A549 (cell line): ENCODE measurements around the gene TGFBR2. TPM values are rescaled to one million over a fixed set of nuclear protein-coding genes. Genes with fewer than 3 reads are reported as not detected.

Experiments used
- ATAC-seq, 2 experiments: fragments of 200-7000 bp in 1 of 2; fragments of >200 bp in 1 of 2; cut with Nextera tagmentation in 1 of 2; cut with Tn5 transposase in 1 of 2; 3 replicates each; pipeline versions ENCODE4 v1.8.0 to v1.9.1; 2018 to 2020; ENCODE audit warnings: mild to moderate bottlenecking in 1 of 2, moderate library complexity in 1 of 2
- CTCF ChIA-PET: fragments of 300-600 bp; sonication (Branson Sonifier 250); formaldehyde crosslinking; extraction: SDS; loops from one replicate; lab custom pipeline; 2021; ENCODE audit warnings: antibody characterized with exemption, inconsistent platforms; lab: Yijun Ruan, JAX
- POLR2A ChIA-PET: fragments of 350-600 bp; formaldehyde crosslinking; extraction: SDS; loops from one replicate; lab custom pipeline; 2021; ENCODE audit warnings: antibody characterized with exemption, inconsistent platforms; lab: Yijun Ruan, JAX
- DNase-seq, 2 experiments: peaks; one replicate each; pipeline versions ENCODE4 v3.0.0 to v3.0.0-alpha.2; 2011 to 2016; ENCODE audit warnings: low read depth in 1 of 2, low spot score in 1 of 2
- FAIRE-seq: peaks from 2 replicates; lab custom pipeline; 2011; peaks lifted over from hg19 to GRCh38; lab: Jason Lieb, UNC
- H3K27ac ChIP-seq, 2 experiments: fragments of >200 bp; sonication (Bioruptor Twin); formaldehyde crosslinking; 3 replicates each; pipeline ENCODE4 v1.5.1; 2016 to 2017
- H3K4me1 ChIP-seq: fragments of >200 bp; sonication (Bioruptor Twin); formaldehyde crosslinking; 3 replicates; pipeline ENCODE4 v1.6.1; 2016
- H3K4me2 ChIP-seq: fragments of >200 bp; sonication (Bioruptor Twin); formaldehyde crosslinking; 3 replicates; pipeline ENCODE4 v1.6.1; 2016
- H3K4me3 ChIP-seq: fragments of >200 bp; sonication (Bioruptor Twin); formaldehyde crosslinking; 3 replicates; pipeline ENCODE4 v1.5.1; 2016
- H3K9me3 ChIP-seq: fragments of >200 bp; sonication (Bioruptor Twin); formaldehyde crosslinking; 3 replicates; pipeline ENCODE4 v1.6.1; 2016
- BHLHE40 ChIP-seq: IDR thresholded peaks from 2 replicates; pipeline ENCODE4 v1.6.1; 2012; ENCODE audit warnings: low read depth, low read length, inconsistent platforms
- CBX8 ChIP-seq: fragments of 200-600 bp; sonication (generic); IDR thresholded peaks from 2 replicates; pipeline ENCODE4 v1.6.1; 2016
- CEBPB ChIP-seq, 2 experiments: fragments of >200 bp in 1 of 2; sonication (Bioruptor Twin) in 1 of 2; formaldehyde crosslinking in 1 of 2; IDR thresholded peaks; 2 replicates each; pipeline ENCODE4 v1.6.1; 2012 to 2016
- CHD2 ChIP-seq: fragments of 150-350 bp; IDR thresholded peaks from 2 replicates; pipeline ENCODE4 v1.6.1; 2014; ENCODE audit warnings: low read length; ENCODE audit not compliant: partially characterized antibody
- CHD4 ChIP-seq: fragments of 200-600 bp; sonication (generic); IDR thresholded peaks from 2 replicates; pipeline ENCODE4 v1.6.1; 2016; ENCODE audit warnings: antibody characterized with exemption, mild to moderate bottlenecking, borderline replicate concordance
- EHMT2 ChIP-seq: fragments of 200-600 bp; sonication (generic); IDR thresholded peaks from 2 replicates; pipeline ENCODE4 v1.6.1; 2016; ENCODE audit warnings: antibody characterized with exemption, low read depth, mild to moderate bottlenecking, moderate library complexity
- EP300 ChIP-seq, 2 experiments: fragments of >200 bp; sonication (Bioruptor Twin); formaldehyde crosslinking; IDR thresholded peaks; 2 replicates in 1 of 2; 3 replicates in 1 of 2; pipeline ENCODE4 v1.6.1; 2016 to 2017
- FOSL2 ChIP-seq, 2 experiments: fragments of 450-650 bp in 1 of 2; fragments of >200 bp in 1 of 2; sonication (Bioruptor Twin) in 1 of 2; formaldehyde crosslinking; IDR thresholded peaks; 2 replicates each; pipeline versions ENCODE4 v1.5.0 to v1.6.1; 2016 to 2020; ENCODE audit warnings: mild to moderate bottlenecking in 1 of 2, moderate library complexity in 1 of 2
- GATA3 ChIP-seq: IDR thresholded peaks from 2 replicates; pipeline ENCODE4 v1.6.1; 2012; ENCODE audit warnings: borderline replicate concordance
- HEYL ChIP-seq: fragments of 250-450 bp; sonication (Bioruptor Pico); IDR thresholded peaks from 2 replicates; pipeline ENCODE4 v1.8.0; 2021; ENCODE audit warnings: mild to moderate bottlenecking, moderate library complexity
- HMGXB4 ChIP-seq: fragments of 250-450 bp; sonication (Bioruptor Pico); IDR thresholded peaks from 2 replicates; pipeline ENCODE4 v1.5.0; 2021; ENCODE audit warnings: mild to moderate bottlenecking, moderate library complexity, borderline replicate concordance
- HOXA7 ChIP-seq: fragments of 250-450 bp; sonication (Bioruptor Pico); IDR thresholded peaks from 2 replicates; pipeline ENCODE4 v1.5.0; 2020; ENCODE audit warnings: mild to moderate bottlenecking, moderate library complexity
- JUNB ChIP-seq: fragments of >200 bp; sonication (Bioruptor Twin); formaldehyde crosslinking; IDR thresholded peaks from 2 replicates; pipeline ENCODE4 v1.6.1; 2016
- KDM5A ChIP-seq: fragments of 200-600 bp; sonication (generic); IDR thresholded peaks from 2 replicates; pipeline ENCODE4 v1.6.1; 2016; ENCODE audit warnings: antibody characterized with exemption, mild to moderate bottlenecking
- MAZ ChIP-seq: fragments of 150-350 bp; IDR thresholded peaks from 2 replicates; pipeline ENCODE4 v1.6.1; 2014; ENCODE audit warnings: antibody characterized with exemption, low read depth, low read length, borderline replicate concordance
- MYC ChIP-seq: IDR thresholded peaks from 2 replicates; pipeline ENCODE4 v1.6.1; 2012; ENCODE audit warnings: mild to moderate bottlenecking, inconsistent platforms, low read length, improper control_type of control experiment, borderline replicate concordance
- NFE2L2 ChIP-seq: fragments of 150-350 bp; conservative IDR thresholded peaks from 2 replicates; pipeline ENCODE4 v1.6.1; 2014; ENCODE audit warnings: low read length
- NPAS2 ChIP-seq: fragments of 250-450 bp; sonication (Bioruptor Pico); IDR thresholded peaks from 2 replicates; pipeline ENCODE4 v1.8.0; 2022; ENCODE audit warnings: mild to moderate bottlenecking, moderate library complexity, borderline replicate concordance
- NR3C1 ChIP-seq: fragments of >200 bp; sonication (Bioruptor Twin); formaldehyde crosslinking; IDR thresholded peaks from 3 replicates; pipeline ENCODE4 v1.6.1; 2017
- PHF8 ChIP-seq: fragments of 200-600 bp; sonication (generic); IDR thresholded peaks from 2 replicates; pipeline ENCODE4 v1.6.1; 2016; ENCODE audit warnings: low read depth, mild to moderate bottlenecking, antibody characterized with exemption, moderate library complexity, borderline replicate concordance
- POLR2A ChIP-seq: IDR thresholded peaks from 2 replicates; pipeline ENCODE4 v1.6.1; 2012; ENCODE audit warnings: mild to moderate bottlenecking, low read length
- RAD21 ChIP-seq, 2 experiments: fragments of >200 bp in 1 of 2; sonication (Bioruptor Twin) in 1 of 2; formaldehyde crosslinking in 1 of 2; IDR thresholded peaks in 1 of 2; conservative IDR thresholded peaks in 1 of 2; 2 replicates in 1 of 2; 3 replicates in 1 of 2; pipeline ENCODE4 v1.6.1; 2012 to 2018; ENCODE audit warnings: inconsistent platforms in 1 of 2
- RFX5 ChIP-seq: fragments of 450-650 bp; IDR thresholded peaks from 2 replicates; pipeline ENCODE4 v1.7.1; 2014; ENCODE audit warnings: antibody characterized with exemption, mild to moderate bottlenecking, moderate library complexity
- SMC3 ChIP-seq: fragments of >200 bp; sonication (Bioruptor Twin); formaldehyde crosslinking; IDR thresholded peaks from 3 replicates; pipeline ENCODE4 v1.6.1; 2018; ENCODE audit warnings: inconsistent platforms
- TFCP2L1 ChIP-seq: fragments of 250-450 bp; sonication (Bioruptor Pico); IDR thresholded peaks from 2 replicates; pipeline ENCODE4 v1.5.0; 2021; ENCODE audit warnings: mild to moderate bottlenecking
- ZFP36 ChIP-seq: fragments of 450-650 bp; IDR thresholded peaks from 2 replicates; pipeline ENCODE4 v1.6.1; 2014; ENCODE audit warnings: borderline replicate concordance; ENCODE audit not compliant: partially characterized antibody
- ZNF302 ChIP-seq: fragments of 250-450 bp; sonication (Bioruptor Pico); IDR thresholded peaks from 2 replicates; pipeline ENCODE4 v1.9.0; 2021; ENCODE audit warnings: inconsistent platforms, mild to moderate bottlenecking, moderate library complexity
- ZSCAN20 ChIP-seq: fragments of 250-450 bp; sonication (Bioruptor Pico); IDR thresholded peaks from 2 replicates; pipeline ENCODE4 v1.8.0; 2022; ENCODE audit warnings: mild to moderate bottlenecking, moderate library complexity
- WGBS: methylation state at CpG from one replicate; pipeline ENCODE4 v1.1.6; 2017; ENCODE audit errors: missing lambda C conversion rate; 5-methylcytosine and 5-hydroxymethylcytosine counted together
- polyA plus RNA-seq, 4 experiments: library from polyadenylated mRNA; depleted of rRNA in 3 of 4; stranded (reverse); fragments of >200 nt; fragmentation: RNase III in 1 of 4; extraction: RNeasy Plus Mini Kit Qiagen cat#74134 plus additional on column Dnase treatment in 1 of 4; gene quantifications; 2 replicates in 3 of 4; 3 replicates in 1 of 4; pipeline ENCODE4 v1.2.3, GENCODE V29; 2011 to 2017
- TF ChIP-seq, protein P1 (sequence below): fragments of >200 bp; sonication (Bioruptor Twin); formaldehyde crosslinking; IDR thresholded peaks from 3 replicates; pipeline ENCODE4 v1.5.1; 2016
- TF ChIP-seq, protein P2 (sequence below): fragments of 250-450 bp; sonication (Bioruptor Pico); IDR thresholded peaks from 2 replicates; pipeline ENCODE4 v1.5.0; 2020; ENCODE audit warnings: low read depth, mild to moderate bottlenecking, moderate library complexity

TGFBR2 gene
- polyA plus RNA-seq, 2 of the 4 experiments (the other 2 are of a cell fraction), result 48.5 to 97.4 TPM

DNA sequence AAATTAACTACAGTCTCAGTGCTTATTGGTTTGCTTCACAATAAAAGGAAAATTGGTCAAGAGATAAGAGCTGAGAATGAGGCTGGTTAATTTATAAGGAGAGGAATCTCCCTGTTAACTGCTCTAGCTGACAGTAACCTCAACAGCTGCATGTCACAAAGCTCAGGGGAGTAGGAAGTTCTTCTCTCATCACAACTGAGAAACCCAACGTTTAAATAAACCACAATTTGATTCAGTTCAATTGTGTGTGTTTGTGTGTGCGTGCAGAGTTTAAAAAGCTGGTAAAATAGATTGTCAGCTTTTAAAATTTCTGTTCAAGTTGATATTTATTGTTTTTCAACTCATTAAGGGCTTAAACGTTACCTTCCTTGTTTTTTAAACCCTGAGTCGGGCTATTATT is 3.5 kb upstream of the TGFBR2 start:
- no peak for ATAC-seq
- H3K4me3 ChIP-seq, result no peak overlapping the region
- no peak for FAIRE-seq
- H3K4me2 ChIP-seq, result no peak overlapping the region
- H3K27ac ChIP-seq, result peak overlapping the region; percentile 31 to 68; a peak in 5 of 6 replicates
- H3K9me3 ChIP-seq, result no peaks in the 10 kb centered on the region; the same call in 2 of the 3 replicates
- TF ChIP-seq BHLHE40 (no peak), HEYL (CRISPR knock-in tag) (no peak), RFX5 (no peak), TFCP2L1 (CRISPR knock-in tag) (no peak), EHMT2 (no peak), GATA3 (no peak), HOXA7 (CRISPR knock-in tag) (no peak), NR3C1 (no peak), MAZ (no peak), PHF8 (no peak), NPAS2 (CRISPR knock-in tag) (no peak), ZNF302 (CRISPR knock-in tag) (no peak), JUNB (no peak)
- CTCF ChIA-PET, result interaction anchor here (1.5 kb wide), 1 partner anchor 371 kb away, joined by 3 read pairs; no protein-coding TSS in a partner anchor
- POLR2A ChIA-PET, result no interaction called here
- peaks cover 30% of the 10 kb centered on the region for H3K4me1 ChIP-seq
- WGBS, result 89% methylated on average over 4 of the region's 4 CpGs
- no peak for DNase-seq

GRCh38 chr3:30604093-30604492 is 2.3 kb upstream of the TGFBR2 start:
- H3K4me2 ChIP-seq, result no peak overlapping the region
- DNase-seq (no peak), FAIRE-seq (no peak), ATAC-seq (no peak)
- H3K4me3 ChIP-seq, result no peak overlapping the region
- peaks cover 30% of the 10 kb centered on the region for H3K4me1 ChIP-seq
- no peaks in the 10 kb centered on the region; the same call in 2 of the 3 replicates for H3K9me3 ChIP-seq
- TF ChIP-seq ZSCAN20 (CRISPR knock-in tag), result no peak
- TF ChIP-seq MAZ, result no peak
- TF ChIP-seq HEYL (CRISPR knock-in tag), result no peak
- TF ChIP-seq TFCP2L1 (CRISPR knock-in tag), result no peak
- no peak for TF ChIP-seq PHF8
- no peak for TF ChIP-seq SMC3
- TF ChIP-seq CBX8, result no peak
- TF ChIP-seq ZFP36, result no peak
- TF ChIP-seq NFE2L2, result no peak
- no peak for TF ChIP-seq FOSL2 (IDR thresholded peaks at IDR 0.05)
- no peak for TF ChIP-seq FOSL2 (CRISPR knock-in tag; IDR thresholded peaks at IDR 0.05)
- TF ChIP-seq, protein P1, sequence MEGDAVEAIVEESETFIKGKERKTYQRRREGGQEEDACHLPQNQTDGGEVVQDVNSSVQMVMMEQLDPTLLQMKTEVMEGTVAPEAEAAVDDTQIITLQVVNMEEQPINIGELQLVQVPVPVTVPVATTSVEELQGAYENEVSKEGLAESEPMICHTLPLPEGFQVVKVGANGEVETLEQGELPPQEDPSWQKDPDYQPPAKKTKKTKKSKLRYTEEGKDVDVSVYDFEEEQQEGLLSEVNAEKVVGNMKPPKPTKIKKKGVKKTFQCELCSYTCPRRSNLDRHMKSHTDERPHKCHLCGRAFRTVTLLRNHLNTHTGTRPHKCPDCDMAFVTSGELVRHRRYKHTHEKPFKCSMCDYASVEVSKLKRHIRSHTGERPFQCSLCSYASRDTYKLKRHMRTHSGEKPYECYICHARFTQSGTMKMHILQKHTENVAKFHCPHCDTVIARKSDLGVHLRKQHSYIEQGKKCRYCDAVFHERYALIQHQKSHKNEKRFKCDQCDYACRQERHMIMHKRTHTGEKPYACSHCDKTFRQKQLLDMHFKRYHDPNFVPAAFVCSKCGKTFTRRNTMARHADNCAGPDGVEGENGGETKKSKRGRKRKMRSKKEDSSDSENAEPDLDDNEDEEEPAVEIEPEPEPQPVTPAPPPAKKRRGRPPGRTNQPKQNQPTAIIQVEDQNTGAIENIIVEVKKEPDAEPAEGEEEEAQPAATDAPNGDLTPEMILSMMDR, result no peak
- ChIA-PET CTCF (interaction anchor here (1.5 kb wide), 1 partner anchor 372 kb away, joined by 3 read pairs; no protein-coding TSS in a partner anchor), POLR2A (no interaction called here)
- peak overlapping the region in 1 of 2 experiments; percentile 15; a peak in 2 of 6 replicates for H3K27ac ChIP-seq
- WGBS, result 92% methylated on average over 3 of the region's 3 CpGs

GRCh38 chr3:30604558-30604957 is 1.8 kb upstream of the TGFBR2 start:
- Histone ChIP-seq H3K27ac (peak overlapping the region; percentile 97 to 99), H3K4me1 (peaks cover 33% of the 10 kb centered on the region), H3K4me2 (no peak overlapping the region), H3K4me3 (no peak overlapping the region), H3K9me3 (no peaks in the 10 kb centered on the region; the same call in 2 of the 3 replicates)
- FAIRE-seq (no peak), ATAC-seq (no peak), DNase-seq (no peak)
- CTCF ChIA-PET, result no interaction called here
- POLR2A ChIA-PET, result no interaction called here
- WGBS, result 89% methylated on average over 5 of the region's 5 CpGs
- TF ChIP-seq JUNB (no peak), CHD4 (no peak), CEBPB (IDR thresholded peaks at IDR 0.05) (no peak), POLR2A (no peak), CBX8 (no peak), MYC (no peak), PHF8 (no peak), HOXA7 (CRISPR knock-in tag) (no peak), KDM5A (no peak), EP300 (IDR thresholded peaks at IDR 0.05) (no peak), RAD21 (conservative IDR thresholded peaks at IDR 0.05 in 1 of 2, IDR thresholded peaks at IDR 0.05 in 1 of 2) (no peak), CHD2 (no peak), BHLHE40 (no peak), HMGXB4 (no peak)
- TF ChIP-seq, protein P2, sequence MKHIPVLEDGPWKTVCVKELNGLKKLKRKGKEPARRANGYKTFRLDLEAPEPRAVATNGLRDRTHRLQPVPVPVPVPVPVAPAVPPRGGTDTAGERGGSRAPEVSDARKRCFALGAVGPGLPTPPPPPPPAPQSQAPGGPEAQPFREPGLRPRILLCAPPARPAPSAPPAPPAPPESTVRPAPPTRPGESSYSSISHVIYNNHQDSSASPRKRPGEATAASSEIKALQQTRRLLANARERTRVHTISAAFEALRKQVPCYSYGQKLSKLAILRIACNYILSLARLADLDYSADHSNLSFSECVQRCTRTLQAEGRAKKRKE (CRISPR knock-in tag), result no peak
